HepG2 (cell line): ENCODE data around the gene CA7. TPM values are rescaled to one million over a fixed set of nuclear protein-coding genes. Genes with fewer than 3 reads are reported as not detected.

ENCODE experiments used
- ESRRA ChIP-seq: sonication (generic); formaldehyde crosslinking; IDR thresholded peaks from 2 replicates; pipeline ENCODE4 v1.5.1; 2020; ENCODE audit warnings: mild to moderate bottlenecking, low read depth, missing genetic modification reagents
- FLYWCH1 ChIP-seq: sonication (generic); formaldehyde crosslinking; IDR thresholded peaks from 2 replicates; pipeline ENCODE4 v1.8.1; 2023; ENCODE audit warnings: mild to moderate bottlenecking, missing genetic modification reagents
- HDAC6 ChIP-seq: fragments of 200-600 bp; sonication (generic); IDR thresholded peaks from 2 replicates; pipeline ENCODE4 v1.7.0; 2017; ENCODE audit warnings: mild to moderate bottlenecking, antibody characterized with exemption, low read length, low read depth
- MED13 ChIP-seq: sonication (generic); formaldehyde crosslinking; IDR thresholded peaks from 2 replicates; pipeline ENCODE4 v1.5.0; 2020; ENCODE audit warnings: missing genetic modification reagents
- NFE2L2 ChIP-seq: fragments of 150-350 bp; IDR thresholded peaks from 2 replicates; pipeline ENCODE4 v1.6.1; 2014; ENCODE audit warnings: low read length
- NFIC ChIP-seq: IDR thresholded peaks from 2 replicates; pipeline ENCODE4 v1.6.1; 2012; ENCODE audit warnings: mild to moderate bottlenecking, low read length, inconsistent platforms
- ZFP41 ChIP-seq: sonication (generic); formaldehyde crosslinking; IDR thresholded peaks from 2 replicates; pipeline ENCODE4 v1.4.0; 2020; ENCODE audit warnings: mild to moderate bottlenecking, missing genetic modification reagents, borderline replicate concordance
- ZNF441 ChIP-seq: sonication (generic); formaldehyde crosslinking; IDR thresholded peaks from 2 replicates; pipeline ENCODE4 v1.7.0; 2021; ENCODE audit warnings: missing genetic modification reagents, borderline replicate concordance
- ZNF614 ChIP-seq: IDR thresholded peaks from 2 replicates; pipeline ENCODE4 v1.6.1; 2018; ENCODE audit warnings: missing biosample characterization, missing genetic modification reagents, inconsistent platforms, borderline replicate concordance
- ZNF772 ChIP-seq: sonication (generic); formaldehyde crosslinking; IDR thresholded peaks from 2 replicates; pipeline ENCODE4 v1.5.0; 2020; ENCODE audit warnings: mild to moderate bottlenecking, missing genetic modification reagents
- ZNF781 ChIP-seq: sonication (generic); formaldehyde crosslinking; IDR thresholded peaks from 2 replicates; pipeline ENCODE4 v1.5.1; 2020; ENCODE audit warnings: borderline replicate concordance, mild to moderate bottlenecking, missing genetic modification reagents; ENCODE audit errors: not compliant biosample characterization
- ZSCAN29 ChIP-seq: sonication (generic); formaldehyde crosslinking; conservative IDR thresholded peaks from 2 replicates; pipeline ENCODE4 v1.4.0; 2020; ENCODE audit warnings: mild to moderate bottlenecking, missing genetic modification reagents
- polyA plus RNA-seq, 8 experiments: library from polyadenylated mRNA; depleted of rRNA in 3 of 8; stranded (reverse) in 7 of 8; unstranded in 1 of 8; fragments of >200 nt; fragmentation: Illumina TruSeq in 4 of 8; extraction: Trizol in 4 of 8; gene quantifications; 2 replicates each; pipeline versions ENCODE4 v1.2.1 to v1.2.3, GENCODE V29; 2011 to 2016; ENCODE audit warnings: low read depth in 4 of 8, missing spikeins in 1 of 8, mixed read lengths in 1 of 8; ENCODE audit not compliant: insufficient read depth in 1 of 8
- total RNA-seq, 5 experiments: library from RNA; depleted of rRNA; stranded (reverse); fragments of >200 nt; fragmentation: Illumina TruSeq; extraction: Trizol; gene quantifications; 2 replicates each; pipeline ENCODE4 v1.2.3, GENCODE V29; 2016; ENCODE audit warnings: low read depth in 1 of 5
- TF ChIP-seq, protein P1 (sequence below): sonication (generic); formaldehyde crosslinking; IDR thresholded peaks from 2 replicates; pipeline ENCODE4 v1.5.0; 2020; ENCODE audit warnings: mild to moderate bottlenecking, missing genetic modification reagents
- TF ChIP-seq, protein P2 (sequence below): sonication (generic); formaldehyde crosslinking; IDR thresholded peaks from 2 replicates; pipeline ENCODE4 v1.4.0; 2020; ENCODE audit warnings: missing genetic modification reagents, borderline replicate concordance
- TF ChIP-seq, protein P3 (sequence below): sonication (generic); formaldehyde crosslinking; IDR thresholded peaks from 2 replicates; pipeline ENCODE4 v1.4.0; 2020; ENCODE audit warnings: missing genetic modification reagents, borderline replicate concordance
- TF ChIP-seq, protein P4 (sequence below): sonication (generic); formaldehyde crosslinking; IDR thresholded peaks from 2 replicates; pipeline ENCODE4 v1.4.0; 2020; ENCODE audit warnings: missing genetic modification reagents, mild to moderate bottlenecking, borderline replicate concordance

CA7 gene
- total and polyA plus RNA-seq, 2 of the 13 experiments (the other 11 are each of a cell fraction or from before 2014, with no cell fraction given), result not detected

DNA sequence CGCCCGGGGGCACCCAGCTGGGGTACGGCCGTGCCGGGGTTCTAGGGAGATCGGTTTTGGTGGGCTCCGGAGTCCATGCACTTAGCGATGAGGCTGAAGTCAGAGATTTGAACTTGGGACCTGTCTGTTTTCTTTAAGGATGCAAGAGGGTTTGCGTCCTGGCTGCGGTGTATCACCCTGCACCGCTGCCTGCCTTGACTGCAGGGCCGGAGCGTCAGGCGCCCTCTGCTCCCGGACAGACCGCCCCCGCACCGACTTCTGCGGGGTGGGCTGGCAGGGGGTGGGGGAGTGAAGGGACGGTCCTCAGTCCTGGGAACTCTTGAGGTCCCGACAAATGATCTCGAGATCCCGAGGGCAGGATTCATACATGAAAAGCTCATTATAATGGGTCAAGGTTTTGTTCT, 36.8 kb downstream of the CA7 start (continued):
- TF ChIP-seq, protein P1, sequence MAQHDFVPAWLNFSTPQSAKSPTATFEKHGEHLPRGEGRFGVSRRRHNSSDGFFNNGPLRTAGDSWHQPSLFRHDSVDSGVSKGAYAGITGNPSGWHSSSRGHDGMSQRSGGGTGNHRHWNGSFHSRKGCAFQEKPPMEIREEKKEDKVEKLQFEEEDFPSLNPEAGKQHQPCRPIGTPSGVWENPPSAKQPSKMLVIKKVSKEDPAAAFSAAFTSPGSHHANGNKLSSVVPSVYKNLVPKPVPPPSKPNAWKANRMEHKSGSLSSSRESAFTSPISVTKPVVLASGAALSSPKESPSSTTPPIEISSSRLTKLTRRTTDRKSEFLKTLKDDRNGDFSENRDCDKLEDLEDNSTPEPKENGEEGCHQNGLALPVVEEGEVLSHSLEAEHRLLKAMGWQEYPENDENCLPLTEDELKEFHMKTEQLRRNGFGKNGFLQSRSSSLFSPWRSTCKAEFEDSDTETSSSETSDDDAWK (CRISPR knock-in tag), result no peak
- TF ChIP-seq FLYWCH1 (CRISPR knock-in tag) (0 out of 2 replicates have a peak, but pooled peaks have one; percentile 5), ZNF781 (no peak), ZNF441 (CRISPR knock-in tag) (no peak; the same call in 1 of the 2 replicates), HDAC6 (no peak), ZNF772 (no peak), ZSCAN29 (CRISPR knock-in tag) (no peak), MED13 (CRISPR knock-in tag) (0 out of 2 replicates have a peak, but pooled peaks have one; percentile 0), ZNF614 (CRISPR knock-in tag) (no peak), ZFP41 (CRISPR knock-in tag) (no peak), ESRRA (CRISPR knock-in tag) (no peak), NFIC (no peak), NFE2L2 (no peak)
- TF ChIP-seq, protein P2, sequence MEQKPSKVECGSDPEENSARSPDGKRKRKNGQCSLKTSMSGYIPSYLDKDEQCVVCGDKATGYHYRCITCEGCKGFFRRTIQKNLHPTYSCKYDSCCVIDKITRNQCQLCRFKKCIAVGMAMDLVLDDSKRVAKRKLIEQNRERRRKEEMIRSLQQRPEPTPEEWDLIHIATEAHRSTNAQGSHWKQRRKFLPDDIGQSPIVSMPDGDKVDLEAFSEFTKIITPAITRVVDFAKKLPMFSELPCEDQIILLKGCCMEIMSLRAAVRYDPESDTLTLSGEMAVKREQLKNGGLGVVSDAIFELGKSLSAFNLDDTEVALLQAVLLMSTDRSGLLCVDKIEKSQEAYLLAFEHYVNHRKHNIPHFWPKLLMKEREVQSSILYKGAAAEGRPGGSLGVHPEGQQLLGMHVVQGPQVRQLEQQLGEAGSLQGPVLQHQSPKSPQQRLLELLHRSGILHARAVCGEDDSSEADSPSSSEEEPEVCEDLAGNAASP, result no peak
- TF ChIP-seq, protein P3, sequence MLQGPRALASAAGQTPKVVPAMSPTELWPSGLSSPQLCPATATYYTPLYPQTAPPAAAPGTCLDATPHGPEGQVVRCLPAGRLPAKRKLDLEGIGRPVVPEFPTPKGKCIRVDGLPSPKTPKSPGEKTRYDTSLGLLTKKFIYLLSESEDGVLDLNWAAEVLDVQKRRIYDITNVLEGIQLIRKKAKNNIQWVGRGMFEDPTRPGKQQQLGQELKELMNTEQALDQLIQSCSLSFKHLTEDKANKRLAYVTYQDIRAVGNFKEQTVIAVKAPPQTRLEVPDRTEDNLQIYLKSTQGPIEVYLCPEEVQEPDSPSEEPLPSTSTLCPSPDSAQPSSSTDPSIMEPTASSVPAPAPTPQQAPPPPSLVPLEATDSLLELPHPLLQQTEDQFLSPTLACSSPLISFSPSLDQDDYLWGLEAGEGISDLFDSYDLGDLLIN, result no peak
- TF ChIP-seq, protein P4, sequence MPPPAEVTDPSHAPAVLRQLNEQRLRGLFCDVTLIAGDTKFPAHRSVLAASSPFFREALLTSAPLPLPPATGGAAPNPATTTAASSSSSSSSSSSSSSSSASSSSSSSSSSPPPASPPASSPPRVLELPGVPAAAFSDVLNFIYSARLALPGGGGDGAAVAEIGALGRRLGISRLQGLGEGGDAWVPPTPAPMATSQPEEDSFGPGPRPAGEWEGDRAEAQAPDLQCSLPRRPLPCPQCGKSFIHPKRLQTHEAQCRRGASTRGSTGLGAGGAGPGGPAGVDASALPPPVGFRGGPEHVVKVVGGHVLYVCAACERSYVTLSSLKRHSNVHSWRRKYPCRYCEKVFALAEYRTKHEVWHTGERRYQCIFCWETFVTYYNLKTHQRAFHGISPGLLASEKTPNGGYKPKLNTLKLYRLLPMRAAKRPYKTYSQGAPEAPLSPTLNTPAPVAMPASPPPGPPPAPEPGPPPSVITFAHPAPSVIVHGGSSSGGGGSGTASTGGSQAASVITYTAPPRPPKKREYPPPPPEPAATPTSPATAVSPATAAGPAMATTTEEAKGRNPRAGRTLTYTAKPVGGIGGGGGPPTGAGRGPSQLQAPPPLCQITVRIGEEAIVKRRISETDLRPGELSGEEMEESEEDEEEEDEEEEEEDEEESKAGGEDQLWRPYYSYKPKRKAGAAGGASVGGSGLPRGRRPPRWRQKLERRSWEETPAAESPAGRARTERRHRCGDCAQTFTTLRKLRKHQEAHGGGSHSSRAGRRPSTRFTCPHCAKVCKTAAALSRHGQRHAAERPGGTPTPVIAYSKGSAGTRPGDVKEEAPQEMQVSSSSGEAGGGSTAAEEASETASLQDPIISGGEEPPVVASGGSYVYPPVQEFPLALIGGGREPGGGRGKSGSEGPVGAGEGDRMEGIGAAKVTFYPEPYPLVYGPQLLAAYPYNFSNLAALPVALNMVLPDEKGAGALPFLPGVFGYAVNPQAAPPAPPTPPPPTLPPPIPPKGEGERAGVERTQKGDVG (CRISPR knock-in tag), result no peak
